Glutamatergic neuron (in vitro differentiated cells): ENCODE measurements around the gene PCDH9. TPM values are rescaled to one million over a fixed set of nuclear protein-coding genes. Genes with fewer than 3 reads are reported as not detected.

Source experiments
- DNase-seq: peaks from one replicate; pipeline ENCODE4 v3.0.0; 2022
- H3K27ac Mint-ChIP-seq: one replicate; pipeline ENCODE4 v1.8.0; 2020; ENCODE audit warnings: mild to moderate bottlenecking, mixed read lengths, inconsistent platforms; ENCODE audit not compliant: unreplicated experiment
- H3K27me3 Mint-ChIP-seq: one replicate; pipeline ENCODE4 v1.8.0; 2020; ENCODE audit warnings: mild to moderate bottlenecking, moderate library complexity, mixed read lengths, inconsistent platforms; ENCODE audit not compliant: unreplicated experiment
- H3K36me3 Mint-ChIP-seq: one replicate; pipeline ENCODE4 v1.8.0; 2020; ENCODE audit warnings: mild to moderate bottlenecking, mixed read lengths, inconsistent platforms; ENCODE audit not compliant: unreplicated experiment
- H3K4me1 Mint-ChIP-seq: one replicate; pipeline ENCODE4 v1.8.0; 2020; ENCODE audit warnings: mild to moderate bottlenecking, low read depth, mixed read lengths, inconsistent platforms; ENCODE audit not compliant: unreplicated experiment
- H3K4me3 Mint-ChIP-seq: one replicate; pipeline ENCODE4 v1.8.0; 2020; ENCODE audit warnings: mild to moderate bottlenecking, mixed read lengths, inconsistent platforms; ENCODE audit not compliant: unreplicated experiment
- H3K9me3 Mint-ChIP-seq: one replicate; pipeline ENCODE4 v1.8.0; 2020; ENCODE audit warnings: mild to moderate bottlenecking, moderate library complexity, mixed read lengths, inconsistent platforms; ENCODE audit not compliant: unreplicated experiment
- CTCF ChIP-seq: fragments of 200-600 bp; sonication (generic); IDR thresholded peaks from one replicate; pipeline ENCODE4 v1.5.0; 2021; ENCODE audit not compliant: partially characterized antibody, unreplicated experiment
- total RNA-seq: library from RNA; stranded (reverse); fragmentation: NEBNext Ultra II Directional; extraction: Animal tissue kit (Norgen Biotek cat#: 25700); gene quantifications from one replicate; pipeline ENCODE4 v1.2.1, GENCODE V29; 2021; ENCODE audit not compliant: unreplicated experiment

Gene PCDH9
- total RNA-seq, 1 donor from 2014 or later, result 43.3 TPM

GRCh38 chr13:67175836-67176459 lies 54.2 kb downstream of the PCDH9 start:
- Mint-ChIP-seq H3K36me3 (no peaks in the 10 kb centered on the region), H3K4me3 (no peak overlapping the region), H3K9me3 (no peaks in the 10 kb centered on the region), H3K27me3 (peaks cover 2% of the 10 kb centered on the region), H3K27ac (no peak overlapping the region), H3K4me1 (peaks cover 6% of the 10 kb centered on the region)
- DNase-seq, result no peak
- no peak for TF ChIP-seq CTCF

DNA sequence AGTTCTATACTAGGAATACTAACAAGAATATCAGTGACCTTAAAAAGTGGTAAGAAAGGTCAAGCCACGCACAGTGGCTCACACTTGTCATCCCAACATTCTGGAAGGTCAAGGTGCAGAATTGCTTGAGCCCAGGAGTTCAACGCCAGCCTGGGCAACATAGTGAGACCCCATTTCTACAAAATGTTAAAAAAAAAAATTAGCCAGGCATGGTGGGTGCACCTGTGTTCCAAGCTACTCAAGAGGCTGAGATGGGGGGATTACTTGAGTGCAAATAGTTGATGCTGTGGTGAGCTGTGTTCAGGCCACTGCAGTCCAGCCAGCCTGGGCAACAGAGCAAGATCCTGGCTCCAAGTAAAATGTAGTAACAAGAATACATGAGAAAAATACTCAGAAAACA lies 61.8 kb downstream of the PCDH9 start:
- no peak for TF ChIP-seq CTCF
- no peaks in the 10 kb centered on the region for H3K36me3 Mint-ChIP-seq
- H3K27me3 Mint-ChIP-seq, result no peaks in the 10 kb centered on the region
- no peak overlapping the region for H3K4me3 Mint-ChIP-seq
- H3K4me1 Mint-ChIP-seq, result peaks cover 1% of the 10 kb centered on the region
- no peaks in the 10 kb centered on the region for H3K9me3 Mint-ChIP-seq
- DNase-seq, result no peak
- no peak overlapping the region for H3K27ac Mint-ChIP-seq

- Mint-ChIP-seq H3K27ac (no peak overlapping the region), H3K36me3 (no peaks in the 10 kb centered on the region), H3K9me3 (no peaks in the 10 kb centered on the region), H3K4me1 (no peaks in the 10 kb centered on the region), H3K27me3 (no peaks in the 10 kb centered on the region), H3K4me3 (no peak overlapping the region)
- TF ChIP-seq CTCF, result no peak
- no peak for DNase-seq
These were observed 62.7 kb downstream of the PCDH9 start for GRCh38 chr13:67167420-67167819.

- no peak for DNase-seq
- Mint-ChIP-seq H3K4me3 (no peak overlapping the region), H3K27me3 (peaks cover 3% of the 10 kb centered on the region), H3K36me3 (peaks cover 1% of the 10 kb centered on the region), H3K9me3 (peaks cover under 1% of the 10 kb centered on the region), H3K27ac (no peak overlapping the region), H3K4me1 (peaks cover 2% of the 10 kb centered on the region)
- TF ChIP-seq CTCF, result no peak
These were observed 69.0 kb downstream of the PCDH9 start for GRCh38 chr13:67161176-67161575.

DNA sequence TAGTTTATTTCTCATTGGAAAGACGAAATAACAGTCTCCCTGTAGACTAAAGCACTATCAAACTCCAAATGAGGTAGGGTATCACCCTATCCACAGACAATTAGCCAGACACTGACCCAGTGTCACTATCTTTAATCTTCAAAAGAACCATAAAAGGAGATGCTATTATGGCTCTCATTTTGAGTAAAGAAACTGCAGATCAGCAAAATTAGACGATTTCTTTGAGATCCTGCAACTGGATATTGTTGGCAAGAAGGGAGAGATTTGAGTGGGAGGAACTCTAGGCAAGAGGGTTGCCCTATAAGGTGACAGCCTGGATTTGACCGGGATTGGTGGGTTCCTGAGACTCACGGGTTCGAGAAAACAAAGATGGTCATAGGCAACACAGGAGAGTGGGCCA lies 71.2 kb downstream of the PCDH9 start:
- Mint-ChIP-seq H3K4me3 (no peak overlapping the region), H3K4me1 (peaks cover 5% of the 10 kb centered on the region), H3K27ac (no peak overlapping the region), H3K9me3 (peaks cover 3% of the 10 kb centered on the region), H3K36me3 (peaks cover 5% of the 10 kb centered on the region), H3K27me3 (peaks cover 5% of the 10 kb centered on the region)
- no peak for DNase-seq
- TF ChIP-seq CTCF, result no peak
